Spleen (tissue), 11 donors: ENCODE data around the gene CCDC106. TPM values are rescaled to one million over a fixed set of nuclear protein-coding genes. Genes with fewer than 3 reads are reported as not detected.
A peak's percentile ranks its signal among the peaks of the same experiment; 100 is the strongest.

Source experiments
- DNase-seq: peaks from one replicate; pipeline ENCODE4 v3.0.0-alpha.2; 2020
- H3K27ac ChIP-seq, 8 donors: fragments of 200-600 bp; sonication (generic) in 7 of 8; 1 replicate in 4 of 8; 2 replicates in 4 of 8; pipeline versions ENCODE4 v1.5.0 to v1.8.0; 2016 to 2021; ENCODE audit warnings: inconsistent platforms in 4 of 8, mild to moderate bottlenecking in 4 of 8, moderate library complexity in 1 of 8
- H3K27me3 ChIP-seq, 7 donors: fragments of 200-600 bp; sonication (generic) in 6 of 7; replicated peaks in 1 of 7; 1 replicate in 4 of 7; 2 replicates in 3 of 7; pipeline versions ENCODE4 v1.5.0 to v1.8.0; 2016 to 2021; ENCODE audit warnings: inconsistent platforms in 3 of 7, mild to moderate bottlenecking in 1 of 7
- H3K36me3 ChIP-seq, 6 donors: fragments of 200-600 bp; sonication (generic) in 5 of 6; 1 replicate in 4 of 6; 2 replicates in 2 of 6; pipeline versions ENCODE4 v1.5.0 to v1.8.0; 2016 to 2021; ENCODE audit warnings: inconsistent platforms in 2 of 6
- H3K4me1 ChIP-seq, 6 donors: fragments of 200-600 bp; sonication (generic) in 5 of 6; 1 replicate in 3 of 6; 2 replicates in 3 of 6; pipeline versions ENCODE4 v1.5.0 to v1.8.0; 2016 to 2021; ENCODE audit warnings: inconsistent platforms in 3 of 6
- H3K4me3 ChIP-seq, 8 donors: fragments of 200-600 bp; sonication (generic) in 7 of 8; 1 replicate in 4 of 8; 2 replicates in 4 of 8; pipeline versions ENCODE4 v1.5.0 to v1.8.0; 2016 to 2021; ENCODE audit warnings: inconsistent platforms in 4 of 8, mild to moderate bottlenecking in 4 of 8, moderate library complexity in 2 of 8
- H3K9me3 ChIP-seq, 8 donors: fragments of 200-600 bp; sonication (generic) in 7 of 8; 1 replicate in 4 of 8; 2 replicates in 4 of 8; pipeline versions ENCODE4 v1.5.0 to v1.8.0; 2016 to 2021; ENCODE audit warnings: inconsistent platforms in 4 of 8
- CTCF ChIP-seq, 11 experiments: fragments of 200-600 bp in 7 of 11; fragments of 450-650 bp in 4 of 11; sonication (generic) in 4 of 11; IDR thresholded peaks in 8 of 11; conservative IDR thresholded peaks in 3 of 11; 1 replicate in 7 of 11; 2 replicates in 4 of 11; pipeline versions ENCODE4 v1.4.0 to v1.8.0; 2016 to 2021; ENCODE audit warnings: antibody characterized with exemption in 11 of 11, inconsistent platforms in 4 of 11, mild to moderate bottlenecking in 1 of 11
- POLR2A ChIP-seq, 3 donors: fragments of 450-650 bp; IDR thresholded peaks; one replicate each; pipeline ENCODE4 v1.5.1; 2017; ENCODE audit warnings: antibody characterized with exemption in 3 of 3, mild to moderate bottlenecking in 1 of 3
- POLR2AphosphoS5 ChIP-seq, 3 donors: sonication (generic); formaldehyde crosslinking; IDR thresholded peaks; one replicate each; pipeline ENCODE4 v1.5.1; 2017; ENCODE audit warnings: antibody characterized with exemption in 3 of 3
- WGBS, 5 donors: extraction: QIAGEN DNeasy Blood & Tissue Kit in 3 of 5; methylation state at CpG; one replicate each; pipeline versions ENCODE4 v1.1.5 to v1.1.7; 2013 to 2018; 5-methylcytosine and 5-hydroxymethylcytosine counted together
- intact Hi-C: fragments of 100-400 bp; cut with DNase I; formaldehyde crosslinking; loops from one replicate; pipeline ENCODE4 v1.15.0; 2023; ENCODE audit warnings: low total_unique reads
- polyA plus RNA-seq, 3 donors: library from polyadenylated mRNA; stranded (reverse); fragments of 200-250 nt; gene quantifications; one replicate each; pipeline ENCODE4 v1.2.1, GENCODE V29; 2013
- total RNA-seq, 7 donors: library from RNA; depleted of rRNA in 3 of 7; stranded (reverse); fragments of >200 nt in 3 of 7; fragmentation: NEBNext Ultra II Directional in 4 of 7; extraction: Animal tissue kit (Norgen Biotek cat#: 25700) in 4 of 7; gene quantifications; one replicate each; pipeline versions ENCODE4 v1.1.0 to v1.2.1, GENCODE V29; 2016 to 2021
- donor health status: healthy with polysubstance abuse.
- donor health status: DM: no; HTN: no; CAD: no; lungs with moderate emphysema.
- donor health status: DM: no; HTN: no; CAD: no.
- donor health status: Bipolar disorder and iron deficiency.
- donor health status: healthy.
- donor health status: DM: no; HTN: no; CAD: no.
- donor health status: DM: yes; HTN: yes; CAD: no.

Gene CCDC106
- total and polyA plus RNA-seq, 10 donors = 11.9 to 40.1 (median 18.6) TPM

- Histone ChIP-seq H3K4me3 (no peak overlapping the region), H3K4me1 (peaks cover 37 to 85% (median 51%) of the 10 kb centered on the region in 6 donors), H3K36me3 (peaks cover 3 to 74% (median 58%) of the 10 kb centered on the region in 6 donors), H3K27me3 (no peaks in the 10 kb centered on the region), H3K27ac (peak overlapping the region in 3 of 8 donors; percentile 27 to 51 (median 40)), H3K9me3 (no peaks in the 10 kb centered on the region)
- intact Hi-C loops = no loop called here
- TF ChIP-seq CTCF (IDR thresholded peaks at IDR 0.05 in 8 of 11, conservative IDR thresholded peaks at IDR 0.05 in 3 of 11) = no peak
- no peak for TF ChIP-seq POLR2AphosphoS5 (IDR thresholded peaks at IDR 0.05)
- no peak for TF ChIP-seq POLR2A (IDR thresholded peaks at IDR 0.05)
- no peak for DNase-seq
- 84 to 95% (median 91%) methylated on average over 8 to 12 of the region's 12 CpGs for WGBS, 5 donors
Observed at GRCh38 chr19:55660404-55660803, 12.4 kb downstream of the CCDC106 start.

- TF ChIP-seq POLR2AphosphoS5 (IDR thresholded peaks at IDR 0.05) (peak in 1 of 3 donors; percentile 19), CTCF (IDR thresholded peaks at IDR 0.05 in 8 of 11, conservative IDR thresholded peaks at IDR 0.05 in 3 of 11) (no peak), POLR2A (IDR thresholded peaks at IDR 0.05) (no peak)
- peaks cover 33 to 85% (median 48%) of the 10 kb centered on the region in 6 donors for H3K4me1 ChIP-seq
- no peak overlapping the region for H3K27ac ChIP-seq
- no peaks in the 10 kb centered on the region for H3K9me3 ChIP-seq
- intact Hi-C loops = no loop called here
- WGBS, 5 donors = 81 to 89% (median 87%) methylated on average over 16 of the region's 16 CpGs
- no peaks in the 10 kb centered on the region for H3K27me3 ChIP-seq
- no peak for DNase-seq
- H3K36me3 ChIP-seq = peaks cover 3 to 80% (median 64%) of the 10 kb centered on the region in 6 donors
- no peak overlapping the region for H3K4me3 ChIP-seq
Observed at GRCh38 chr19:55660991-55661390, 13.0 kb downstream of the CCDC106 start.

- Histone ChIP-seq H3K4me3 (no peak overlapping the region), H3K4me1 (peaks cover 25 to 85% (median 42%) of the 10 kb centered on the region in 6 donors), H3K27ac (no peak overlapping the region), H3K9me3 (no peaks in the 10 kb centered on the region), H3K27me3 (no peaks in the 10 kb centered on the region), H3K36me3 (peaks cover 8 to 88% (median 72%) of the 10 kb centered on the region in 6 donors)
- no peak for DNase-seq
- no peak for TF ChIP-seq POLR2A (IDR thresholded peaks at IDR 0.05)
- peak in 1 of 3 donors; percentile 12 for TF ChIP-seq POLR2AphosphoS5 (IDR thresholded peaks at IDR 0.05)
- TF ChIP-seq CTCF (IDR thresholded peaks at IDR 0.05 in 8 of 11, conservative IDR thresholded peaks at IDR 0.05 in 3 of 11) = no peak
- WGBS, 5 donors = 50 to 70% (median 59%) methylated on average over 7 of the region's 7 CpGs
- intact Hi-C loops = no loop called here
Observed at GRCh38 chr19:55661826-55662225, 13.8 kb downstream of the CCDC106 start.

GRCh38 chr19:55663846-55664536, 16.0 kb downstream of the CCDC106 start:
- Histone ChIP-seq H3K36me3 (peaks cover 9 to 100% (median 92%) of the 10 kb centered on the region in 6 donors), H3K27me3 (no peaks in the 10 kb centered on the region), H3K9me3 (no peaks in the 10 kb centered on the region), H3K4me1 (peaks cover 3 to 85% (median 34%) of the 10 kb centered on the region in 6 donors), H3K4me3 (no peak overlapping the region), H3K27ac (no peak overlapping the region)
- 88 to 92% (median 89%) methylated on average over 15 to 20 of the region's 20 CpGs for WGBS, 5 donors
- intact Hi-C loops = no loop called here
- no peak for DNase-seq
- TF ChIP-seq CTCF (IDR thresholded peaks at IDR 0.05 in 8 of 11, conservative IDR thresholded peaks at IDR 0.05 in 3 of 11) = no peak
- peak in 2 of 3 donors; percentile 47 to 72 for TF ChIP-seq POLR2AphosphoS5 (IDR thresholded peaks at IDR 0.05)
